ENCODE data around the gene COMT.

GRCh38 chr22:19981171-19981960 lies 39.8 kb downstream of the COMT start:
- TF ChIP-seq CTCF (IDR thresholded peaks at IDR 0.05) (no peak), POLR2A (IDR thresholded peaks at IDR 0.05) (no peak)

All from Peyer's patch (tissue), 4 donors.